ENCODE data around the gene USP15. TPM values are rescaled to one million over a fixed set of nuclear protein-coding genes. Genes with fewer than 3 reads are reported as not detected.

Gene USP15
- total and polyA plus RNA-seq, 9 donors: 35.7 to 152 (median 61.0) TPM

GRCh38 chr12:62239571-62239970 lies 20.6 kb upstream of the USP15 start:
- H3K27ac ChIP-seq: no peak overlapping the region
- DNase-seq: no peak
- no peaks in the 10 kb centered on the region for H3K36me3 ChIP-seq
- 87 to 97% (median 96%) methylated on average over 2 of the region's 2 CpGs for WGBS, 3 donors
- intact Hi-C loops (cut with DNase I): no loop called here
- H3K27me3 ChIP-seq: no peaks in the 10 kb centered on the region
- no peak overlapping the region for H3K4me3 ChIP-seq
- TF ChIP-seq EP300 (IDR thresholded peaks at IDR 0.05) (no peak), POLR2A (IDR thresholded peaks at IDR 0.05) (no peak), CTCF (IDR thresholded peaks at IDR 0.05) (no peak)
- H3K9me3 ChIP-seq: no peaks in the 10 kb centered on the region
- peaks cover 2% of the 10 kb centered on the region for H3K4me1 ChIP-seq (ENCODE audit: insufficient read depth)

- TF ChIP-seq POLR2A (IDR thresholded peaks at IDR 0.05): no peak
- no peak for TF ChIP-seq CTCF (IDR thresholded peaks at IDR 0.05)
- TF ChIP-seq EP300 (IDR thresholded peaks at IDR 0.05): no peak
- Histone ChIP-seq H3K27me3 (no peaks in the 10 kb centered on the region), H3K4me1 (ENCODE audit: insufficient read depth) (peaks cover 12% of the 10 kb centered on the region), H3K4me3 (no peak overlapping the region), H3K27ac (no peak overlapping the region), H3K9me3 (no peaks in the 10 kb centered on the region), H3K36me3 (no peaks in the 10 kb centered on the region)
- intact Hi-C loops (cut with DNase I): no loop called here
- DNase-seq: no peak
- 64 to 76% (median 65%) methylated on average over 3 of the region's 3 CpGs for WGBS, 3 donors
Measured at GRCh38 chr12:62247281-62248045, 12.7 kb upstream of the USP15 start.

GRCh38 chr12:62248873-62249272 lies 11.3 kb upstream of the USP15 start:
- Histone ChIP-seq H3K9me3 (no peaks in the 10 kb centered on the region), H3K4me3 (no peak overlapping the region), H3K4me1 (ENCODE audit: insufficient read depth) (peaks cover 9% of the 10 kb centered on the region), H3K27ac (no peak overlapping the region), H3K36me3 (no peaks in the 10 kb centered on the region), H3K27me3 (no peaks in the 10 kb centered on the region)
- DNase-seq: no peak
- intact Hi-C loops (cut with DNase I): no loop called here
- TF ChIP-seq POLR2A (IDR thresholded peaks at IDR 0.05) (no peak), CTCF (IDR thresholded peaks at IDR 0.05) (no peak), EP300 (IDR thresholded peaks at IDR 0.05) (no peak)
- WGBS, 3 donors: 9 to 17% (median 11%) methylated on average over 1 of the region's 1 CpG

GRCh38 chr12:62249419-62249818 lies 10.8 kb upstream of the USP15 start:
- Histone ChIP-seq H3K4me1 (ENCODE audit: insufficient read depth) (peaks cover 9% of the 10 kb centered on the region), H3K4me3 (no peak overlapping the region), H3K36me3 (no peaks in the 10 kb centered on the region), H3K27me3 (no peaks in the 10 kb centered on the region), H3K27ac (no peak overlapping the region), H3K9me3 (no peaks in the 10 kb centered on the region)
- no peak for DNase-seq
- WGBS, 3 donors: 94 to 97% (median 95%) methylated on average over 2 of the region's 2 CpGs
- TF ChIP-seq POLR2A (IDR thresholded peaks at IDR 0.05): no peak
- no peak for TF ChIP-seq CTCF (IDR thresholded peaks at IDR 0.05)
- no peak for TF ChIP-seq EP300 (IDR thresholded peaks at IDR 0.05)
- intact Hi-C loops (cut with DNase I): no loop called here
